Measurements from ENCODE around the gene PRG2.

GRCh38 chr11:57339328-57339727 is 51.1 kb downstream of the PRG2 start:
- TF ChIP-seq, protein P1, sequence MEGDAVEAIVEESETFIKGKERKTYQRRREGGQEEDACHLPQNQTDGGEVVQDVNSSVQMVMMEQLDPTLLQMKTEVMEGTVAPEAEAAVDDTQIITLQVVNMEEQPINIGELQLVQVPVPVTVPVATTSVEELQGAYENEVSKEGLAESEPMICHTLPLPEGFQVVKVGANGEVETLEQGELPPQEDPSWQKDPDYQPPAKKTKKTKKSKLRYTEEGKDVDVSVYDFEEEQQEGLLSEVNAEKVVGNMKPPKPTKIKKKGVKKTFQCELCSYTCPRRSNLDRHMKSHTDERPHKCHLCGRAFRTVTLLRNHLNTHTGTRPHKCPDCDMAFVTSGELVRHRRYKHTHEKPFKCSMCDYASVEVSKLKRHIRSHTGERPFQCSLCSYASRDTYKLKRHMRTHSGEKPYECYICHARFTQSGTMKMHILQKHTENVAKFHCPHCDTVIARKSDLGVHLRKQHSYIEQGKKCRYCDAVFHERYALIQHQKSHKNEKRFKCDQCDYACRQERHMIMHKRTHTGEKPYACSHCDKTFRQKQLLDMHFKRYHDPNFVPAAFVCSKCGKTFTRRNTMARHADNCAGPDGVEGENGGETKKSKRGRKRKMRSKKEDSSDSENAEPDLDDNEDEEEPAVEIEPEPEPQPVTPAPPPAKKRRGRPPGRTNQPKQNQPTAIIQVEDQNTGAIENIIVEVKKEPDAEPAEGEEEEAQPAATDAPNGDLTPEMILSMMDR (IDR thresholded peaks at IDR 0.05 in 8 of 11, conservative IDR thresholded peaks at IDR 0.05 in 3 of 11) = no peak
- no peak for TF ChIP-seq POLR2AphosphoS5 (IDR thresholded peaks at IDR 0.05)

Measured in spleen (tissue), 7 donors.